ENCODE results near the gene CDK2.

DNA sequence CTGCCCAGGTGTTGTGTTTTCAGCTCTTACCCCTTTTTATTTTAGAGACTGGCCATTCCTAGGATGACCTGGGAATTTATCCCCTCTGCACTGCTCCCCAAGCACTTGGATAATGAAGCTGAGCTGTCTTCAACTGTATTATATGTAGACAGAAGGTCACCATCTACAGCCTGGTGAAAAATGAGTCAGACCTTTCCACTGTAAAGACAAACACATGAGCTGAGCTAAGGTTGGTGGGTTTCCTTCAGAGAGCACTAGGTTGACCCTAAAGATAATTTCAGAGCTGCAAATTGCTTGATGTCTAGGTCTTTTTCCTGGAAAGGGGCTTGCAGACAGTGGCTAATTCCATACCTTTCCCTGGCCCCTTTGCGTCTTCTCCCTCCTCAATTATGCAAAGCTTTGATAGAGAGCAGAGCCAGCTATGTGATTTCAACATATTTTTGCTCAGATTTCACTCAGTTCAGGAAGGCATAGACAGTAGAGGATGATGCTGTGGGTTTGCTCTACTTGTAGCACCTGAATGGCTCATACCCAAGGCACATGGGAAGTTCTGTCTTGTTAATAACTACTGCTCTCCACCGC is 45.0 kb downstream of the CDK2 start:
- TF ChIP-seq SIN3A (IDR thresholded peaks at IDR 0.05; ENCODE audit: borderline replicate concordance, insufficient read depth, low read length) (no peak), TAF1 (IDR thresholded peaks at IDR 0.05; ENCODE audit: borderline replicate concordance, insufficient read depth, low read length) (no peak), POLR2AphosphoS5 (IDR thresholded peaks at IDR 0.05; ENCODE audit: low read depth, low read length) (no peak)
- TF ChIP-seq, protein P1, sequence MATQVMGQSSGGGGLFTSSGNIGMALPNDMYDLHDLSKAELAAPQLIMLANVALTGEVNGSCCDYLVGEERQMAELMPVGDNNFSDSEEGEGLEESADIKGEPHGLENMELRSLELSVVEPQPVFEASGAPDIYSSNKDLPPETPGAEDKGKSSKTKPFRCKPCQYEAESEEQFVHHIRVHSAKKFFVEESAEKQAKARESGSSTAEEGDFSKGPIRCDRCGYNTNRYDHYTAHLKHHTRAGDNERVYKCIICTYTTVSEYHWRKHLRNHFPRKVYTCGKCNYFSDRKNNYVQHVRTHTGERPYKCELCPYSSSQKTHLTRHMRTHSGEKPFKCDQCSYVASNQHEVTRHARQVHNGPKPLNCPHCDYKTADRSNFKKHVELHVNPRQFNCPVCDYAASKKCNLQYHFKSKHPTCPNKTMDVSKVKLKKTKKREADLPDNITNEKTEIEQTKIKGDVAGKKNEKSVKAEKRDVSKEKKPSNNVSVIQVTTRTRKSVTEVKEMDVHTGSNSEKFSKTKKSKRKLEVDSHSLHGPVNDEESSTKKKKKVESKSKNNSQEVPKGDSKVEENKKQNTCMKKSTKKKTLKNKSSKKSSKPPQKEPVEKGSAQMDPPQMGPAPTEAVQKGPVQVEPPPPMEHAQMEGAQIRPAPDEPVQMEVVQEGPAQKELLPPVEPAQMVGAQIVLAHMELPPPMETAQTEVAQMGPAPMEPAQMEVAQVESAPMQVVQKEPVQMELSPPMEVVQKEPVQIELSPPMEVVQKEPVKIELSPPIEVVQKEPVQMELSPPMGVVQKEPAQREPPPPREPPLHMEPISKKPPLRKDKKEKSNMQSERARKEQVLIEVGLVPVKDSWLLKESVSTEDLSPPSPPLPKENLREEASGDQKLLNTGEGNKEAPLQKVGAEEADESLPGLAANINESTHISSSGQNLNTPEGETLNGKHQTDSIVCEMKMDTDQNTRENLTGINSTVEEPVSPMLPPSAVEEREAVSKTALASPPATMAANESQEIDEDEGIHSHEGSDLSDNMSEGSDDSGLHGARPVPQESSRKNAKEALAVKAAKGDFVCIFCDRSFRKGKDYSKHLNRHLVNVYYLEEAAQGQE (IDR thresholded peaks at IDR 0.05; ENCODE audit: insufficient read depth in 1 of 2, low read depth in 2 of 2, low read length in 2 of 2) = no peak

Data from PFSK-1 (cell line).